Cardiac fibroblast (primary cell): ENCODE measurements around the gene FRMD8.

Experiments
- DNase-seq, 2 donors: peaks; one replicate each; pipeline versions ENCODE4 v3.0.0 to v3.0.0-alpha.2; 2010; ENCODE audit warnings: low read depth in 2 of 2
- H3K4me3 ChIP-seq, 2 donors: replicated peaks in 1 of 2; 1 replicate in 1 of 2; 2 replicates in 1 of 2; pipeline ENCODE4 v1.5.1; 2011; ENCODE audit warnings: low read depth in 2 of 2, low read length in 2 of 2, mild to moderate bottlenecking in 2 of 2, moderate library complexity in 1 of 2
- TF ChIP-seq, protein P1 (sequence below): IDR thresholded peaks from one replicate; pipeline ENCODE4 v1.5.1; 2011; ENCODE audit warnings: low read depth, mild to moderate bottlenecking, low read length, inconsistent platforms

Gene FRMD8

GRCh38 chr11:65432686-65433582 is 46.5 kb downstream of the FRMD8 start:
- DNase-seq: peak; percentile 62 to 71
- TF ChIP-seq, protein P1, sequence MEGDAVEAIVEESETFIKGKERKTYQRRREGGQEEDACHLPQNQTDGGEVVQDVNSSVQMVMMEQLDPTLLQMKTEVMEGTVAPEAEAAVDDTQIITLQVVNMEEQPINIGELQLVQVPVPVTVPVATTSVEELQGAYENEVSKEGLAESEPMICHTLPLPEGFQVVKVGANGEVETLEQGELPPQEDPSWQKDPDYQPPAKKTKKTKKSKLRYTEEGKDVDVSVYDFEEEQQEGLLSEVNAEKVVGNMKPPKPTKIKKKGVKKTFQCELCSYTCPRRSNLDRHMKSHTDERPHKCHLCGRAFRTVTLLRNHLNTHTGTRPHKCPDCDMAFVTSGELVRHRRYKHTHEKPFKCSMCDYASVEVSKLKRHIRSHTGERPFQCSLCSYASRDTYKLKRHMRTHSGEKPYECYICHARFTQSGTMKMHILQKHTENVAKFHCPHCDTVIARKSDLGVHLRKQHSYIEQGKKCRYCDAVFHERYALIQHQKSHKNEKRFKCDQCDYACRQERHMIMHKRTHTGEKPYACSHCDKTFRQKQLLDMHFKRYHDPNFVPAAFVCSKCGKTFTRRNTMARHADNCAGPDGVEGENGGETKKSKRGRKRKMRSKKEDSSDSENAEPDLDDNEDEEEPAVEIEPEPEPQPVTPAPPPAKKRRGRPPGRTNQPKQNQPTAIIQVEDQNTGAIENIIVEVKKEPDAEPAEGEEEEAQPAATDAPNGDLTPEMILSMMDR: no peak
- peak overlapping the region in 1 of 2 donors; percentile 19 for H3K4me3 ChIP-seq

GRCh38 chr11:65433657-65434056 is 47.2 kb downstream of the FRMD8 start:
- TF ChIP-seq, protein P1: no peak
- H3K4me3 ChIP-seq: no peak overlapping the region
- DNase-seq: peak; percentile 23 to 48

DNA sequence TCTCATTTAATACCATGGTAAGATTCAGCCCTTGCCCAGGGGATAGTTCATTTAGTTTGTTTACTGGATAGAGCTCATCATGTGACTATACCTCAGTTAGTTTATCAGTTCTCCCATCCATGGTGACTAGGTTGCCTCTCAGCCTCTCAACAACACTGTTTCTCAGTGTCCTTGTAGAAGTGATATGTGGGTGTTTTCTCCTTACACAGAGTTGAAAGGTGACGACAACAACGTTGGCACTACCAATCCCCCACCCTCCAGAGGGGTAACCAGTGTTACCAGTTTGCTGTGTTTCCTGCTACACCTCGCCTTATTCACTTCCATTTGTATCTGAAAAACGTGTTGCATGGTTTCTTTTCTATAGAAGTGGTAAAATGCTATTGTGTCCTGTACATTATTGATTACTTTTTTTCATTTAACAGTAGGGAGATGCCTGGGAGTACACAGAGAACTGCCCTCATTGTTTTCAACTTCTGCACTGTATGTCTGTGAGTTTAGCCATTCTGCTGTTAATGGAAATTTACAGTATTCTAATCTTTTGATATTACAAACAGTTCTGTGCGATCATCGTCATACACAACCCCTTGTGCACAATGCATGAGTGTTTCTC is 47.7 kb downstream of the FRMD8 start:
- peak; percentile 46 to 70 for DNase-seq
- peak overlapping the region in 1 of 2 donors; percentile 21 for H3K4me3 ChIP-seq
- TF ChIP-seq, protein P1: no peak

GRCh38 chr11:65434667-65435410 is 48.4 kb downstream of the FRMD8 start:
- H3K4me3 ChIP-seq: no peak overlapping the region
- peak; percentile 54 to 62 for DNase-seq
- TF ChIP-seq, protein P1: no peak

GRCh38 chr11:65435411-65435931 is 49.0 kb downstream of the FRMD8 start:
- peak in 1 of 2 donors; percentile 68 for DNase-seq
- TF ChIP-seq, protein P1: no peak
- H3K4me3 ChIP-seq: peak overlapping the region in 1 of 2 donors; percentile 22

GRCh38 chr11:65435981-65436411 is 49.6 kb downstream of the FRMD8 start:
- TF ChIP-seq, protein P1: no peak
- H3K4me3 ChIP-seq: peak overlapping the region in 1 of 2 donors; percentile 3
- DNase-seq: peak in 1 of 2 donors; percentile 52
